HepG2 (cell line): Measurements from ENCODE around the gene PTGIS. TPM values are rescaled to one million over a fixed set of nuclear protein-coding genes. Genes with fewer than 3 reads are reported as not detected.

ENCODE experiments used
- ATF1 ChIP-seq: IDR thresholded peaks from 2 replicates; pipeline ENCODE4 v1.6.1; 2016; ENCODE audit warnings: mild to moderate bottlenecking, control low read depth
- ATRX ChIP-seq: sonication (generic); formaldehyde crosslinking; IDR thresholded peaks from 2 replicates; pipeline ENCODE4 v1.4.0; 2020; ENCODE audit warnings: missing genetic modification reagents, borderline replicate concordance
- CAMTA2 ChIP-seq: sonication (generic); formaldehyde crosslinking; IDR thresholded peaks from 2 replicates; pipeline ENCODE4 v1.4.0; 2020; ENCODE audit warnings: mild to moderate bottlenecking, missing genetic modification reagents, borderline replicate concordance
- CHD2 ChIP-seq: IDR thresholded peaks from 2 replicates; pipeline ENCODE4 v1.6.1; 2011; ENCODE audit warnings: low read depth, low read length, improper control_type of control experiment
- FOXM1 ChIP-seq: sonication (generic); formaldehyde crosslinking; IDR thresholded peaks from 2 replicates; pipeline ENCODE4 v1.5.0; 2020; ENCODE audit warnings: missing genetic modification reagents
- KDM2A ChIP-seq: sonication (generic); formaldehyde crosslinking; IDR thresholded peaks from 2 replicates; pipeline ENCODE4 v1.4.0; 2020; ENCODE audit warnings: low read depth, missing genetic modification reagents, borderline replicate concordance
- LCORL ChIP-seq, 2 experiments: fragments of 450-650 bp in 1 of 2; sonication (generic) in 1 of 2; formaldehyde crosslinking in 1 of 2; IDR thresholded peaks; 2 replicates each; pipeline versions ENCODE4 v1.5.0 to v1.6.1; 2017 to 2020; ENCODE audit warnings: antibody characterized with exemption in 1 of 2, missing genetic modification reagents in 1 of 2
- MTA3 ChIP-seq: sonication (generic); formaldehyde crosslinking; IDR thresholded peaks from 2 replicates; pipeline ENCODE4 v1.4.0; 2020; ENCODE audit warnings: missing genetic modification reagents
- NCOA1 ChIP-seq: sonication (generic); formaldehyde crosslinking; IDR thresholded peaks from 2 replicates; pipeline ENCODE4 v1.9.0; 2021; ENCODE audit warnings: missing genetic modification reagents
- RARG ChIP-seq: sonication (generic); formaldehyde crosslinking; IDR thresholded peaks from 2 replicates; pipeline ENCODE4 v1.4.0; 2020; ENCODE audit warnings: low read depth, mild to moderate bottlenecking, missing genetic modification reagents
- SMAD3 ChIP-seq: sonication (generic); formaldehyde crosslinking; IDR thresholded peaks from 2 replicates; pipeline ENCODE4 v1.4.0; 2020; ENCODE audit warnings: missing genetic modification reagents
- TFDP1 ChIP-seq: IDR thresholded peaks from 2 replicates; pipeline ENCODE4 v1.6.1; 2016; ENCODE audit warnings: missing compliant biosample characterization, missing genetic modification reagents, borderline replicate concordance
- TMF1 ChIP-seq: sonication (generic); formaldehyde crosslinking; IDR thresholded peaks from 2 replicates; pipeline ENCODE4 v1.8.1; 2022; ENCODE audit warnings: low read depth, missing genetic modification reagents
- ZBTB4 ChIP-seq: sonication (generic); formaldehyde crosslinking; IDR thresholded peaks from 2 replicates; pipeline ENCODE4 v1.4.0; 2020; ENCODE audit warnings: missing genetic modification reagents, mild to moderate bottlenecking, borderline replicate concordance
- ZMAT5 ChIP-seq: sonication (generic); formaldehyde crosslinking; IDR thresholded peaks from 2 replicates; pipeline ENCODE4 v1.5.0; 2020; ENCODE audit warnings: mild to moderate bottlenecking, low read depth, missing genetic modification reagents, borderline replicate concordance
- ZNF121 ChIP-seq: sonication (generic); formaldehyde crosslinking; IDR thresholded peaks from 2 replicates; pipeline ENCODE4 v1.5.0; 2020; ENCODE audit warnings: mild to moderate bottlenecking, missing genetic modification reagents
- ZNF263 ChIP-seq: sonication (generic); formaldehyde crosslinking; IDR thresholded peaks from 2 replicates; pipeline ENCODE4 v1.4.0; 2020; ENCODE audit warnings: missing genetic modification reagents
- ZNF30 ChIP-seq: sonication (generic); formaldehyde crosslinking; IDR thresholded peaks from 2 replicates; pipeline ENCODE4 v1.5.0; 2020; ENCODE audit warnings: mild to moderate bottlenecking, missing genetic modification reagents
- ZNF552 ChIP-seq: sonication (generic); formaldehyde crosslinking; IDR thresholded peaks from 2 replicates; pipeline ENCODE4 v1.9.0; 2022; ENCODE audit warnings: missing genetic modification reagents, mild to moderate bottlenecking, borderline replicate concordance
- ZNF569 ChIP-seq: sonication (generic); formaldehyde crosslinking; IDR thresholded peaks from 2 replicates; pipeline ENCODE4 v1.5.0; 2020; ENCODE audit warnings: mild to moderate bottlenecking, missing genetic modification reagents, moderate library complexity, borderline replicate concordance
- ZNF709 ChIP-seq: sonication (generic); formaldehyde crosslinking; IDR thresholded peaks from 2 replicates; pipeline ENCODE4 v1.5.0; 2020; ENCODE audit warnings: mild to moderate bottlenecking, missing genetic modification reagents
- ZNF770 ChIP-seq: sonication (generic); formaldehyde crosslinking; IDR thresholded peaks from 2 replicates; pipeline ENCODE4 v1.5.0; 2020; ENCODE audit warnings: mild to moderate bottlenecking, missing genetic modification reagents
- polyA plus RNA-seq, 8 experiments: library from polyadenylated mRNA; depleted of rRNA in 3 of 8; stranded (reverse) in 7 of 8; unstranded in 1 of 8; fragments of >200 nt; fragmentation: Illumina TruSeq in 4 of 8; extraction: Trizol in 4 of 8; gene quantifications; 2 replicates each; pipeline versions ENCODE4 v1.2.1 to v1.2.3, GENCODE V29; 2011 to 2016; ENCODE audit warnings: low read depth in 4 of 8, missing spikeins in 1 of 8, mixed read lengths in 1 of 8; ENCODE audit not compliant: insufficient read depth in 1 of 8
- total RNA-seq, 5 experiments: library from RNA; depleted of rRNA; stranded (reverse); fragments of >200 nt; fragmentation: Illumina TruSeq; extraction: Trizol; gene quantifications; 2 replicates each; pipeline ENCODE4 v1.2.3, GENCODE V29; 2016; ENCODE audit warnings: low read depth in 1 of 5

Gene PTGIS
- total and polyA plus RNA-seq, 2 of the 13 experiments (the other 11 are each of a cell fraction or from before 2014, with no cell fraction given): not detected

- TF ChIP-seq ZNF770 (CRISPR knock-in tag) (peak; percentile 93), ATRX (no peak), TMF1 (CRISPR knock-in tag) (no peak), ZNF263 (CRISPR knock-in tag) (0 out of 2 replicates have a peak, but pooled peaks have one; percentile 3), ZNF709 (CRISPR knock-in tag) (no peak), CHD2 (no peak), MTA3 (CRISPR knock-in tag) (no peak), CAMTA2 (CRISPR knock-in tag) (0 out of 2 replicates have a peak, but pooled peaks have one; percentile 7), ZNF121 (no peak), FOXM1 (CRISPR knock-in tag) (no peak), NCOA1 (0 out of 2 replicates have a peak, but pooled peaks have one; percentile 2), TFDP1 (CRISPR knock-in tag) (no peak), ZNF30 (CRISPR knock-in tag) (0 out of 2 replicates have a peak, but pooled peaks have one; percentile 79), ZNF569 (CRISPR knock-in tag) (no peak), ZBTB4 (CRISPR knock-in tag) (no peak), ZNF552 (CRISPR knock-in tag) (no peak), SMAD3 (no peak), RARG (CRISPR knock-in tag) (no peak), KDM2A (CRISPR knock-in tag) (no peak), ZMAT5 (no peak), ATF1 (CRISPR knock-in tag) (no peak), LCORL (IDR thresholded peaks at IDR 0.05) (no peak), LCORL (CRISPR knock-in tag; IDR thresholded peaks at IDR 0.05) (no peak)
Observed at GRCh38 chr20:49601153-49601924, 33.4 kb upstream of the PTGIS start (continued).
